ENCODE results near the gene OR51B2.
"Not testable (repeated sequence)": the region's sequence is repeated elsewhere in the genome, so short reads cannot be mapped to it uniquely, and the experiment has no call there.

The OR51B2 gene

DNA sequence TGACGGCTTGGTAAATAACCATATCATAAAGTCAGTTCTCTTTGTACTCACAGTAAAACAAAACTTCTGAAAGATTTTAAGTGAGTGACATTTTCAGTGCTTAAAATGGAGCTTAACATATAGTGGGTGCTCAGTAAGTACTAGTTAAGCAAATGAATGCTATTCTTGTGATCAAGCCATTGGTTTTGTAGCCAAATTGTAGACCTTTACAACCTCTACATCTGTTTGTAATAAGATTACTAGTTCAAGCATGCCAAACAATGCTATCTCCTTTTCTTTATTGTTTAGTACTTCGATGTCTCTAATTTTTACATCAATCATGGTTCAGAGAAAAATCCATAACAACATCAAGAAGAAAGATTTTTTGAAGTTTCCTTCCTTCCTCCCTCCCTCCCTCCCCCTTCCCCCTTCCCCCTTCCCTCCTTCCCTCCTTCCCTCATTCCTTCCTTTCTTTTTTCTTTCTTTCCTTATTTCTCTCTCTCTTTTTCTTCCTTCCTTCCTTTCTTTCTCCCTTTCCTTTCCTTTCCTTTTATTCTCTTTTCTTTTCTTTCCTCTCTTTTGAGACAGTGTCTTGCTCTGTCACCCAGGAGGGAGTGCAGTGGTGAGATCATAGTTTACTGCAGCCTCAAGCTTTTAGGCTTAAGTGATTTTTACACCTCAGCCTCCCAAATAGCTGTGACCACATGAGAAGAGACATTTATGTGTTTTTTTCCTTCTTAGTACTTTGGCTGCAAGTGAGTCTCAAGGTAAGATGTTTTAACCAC, 16.7 kb downstream of the OR51B2 start:
- no peak for DNase-seq

DNA sequence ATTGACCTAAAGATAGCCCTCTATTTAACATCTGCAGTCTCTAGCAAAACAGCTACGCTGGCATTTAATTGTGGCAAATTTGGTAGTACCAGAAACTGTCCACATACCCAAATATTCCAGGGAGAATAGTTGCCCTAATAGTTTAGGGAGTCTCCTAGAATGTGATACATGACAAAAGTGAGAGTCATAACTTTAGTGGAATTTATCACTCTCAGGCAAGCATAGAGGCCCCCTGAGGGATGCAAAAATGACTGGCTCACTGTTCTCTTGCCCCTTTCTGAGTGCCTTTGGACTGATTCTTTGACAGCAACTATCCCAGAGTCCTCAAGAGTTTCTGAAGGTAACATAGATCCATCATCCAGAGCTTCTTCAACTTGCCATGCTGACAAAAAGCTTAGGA, 20.1 kb downstream of the OR51B2 start:
- DNase-seq = no peak

DNA sequence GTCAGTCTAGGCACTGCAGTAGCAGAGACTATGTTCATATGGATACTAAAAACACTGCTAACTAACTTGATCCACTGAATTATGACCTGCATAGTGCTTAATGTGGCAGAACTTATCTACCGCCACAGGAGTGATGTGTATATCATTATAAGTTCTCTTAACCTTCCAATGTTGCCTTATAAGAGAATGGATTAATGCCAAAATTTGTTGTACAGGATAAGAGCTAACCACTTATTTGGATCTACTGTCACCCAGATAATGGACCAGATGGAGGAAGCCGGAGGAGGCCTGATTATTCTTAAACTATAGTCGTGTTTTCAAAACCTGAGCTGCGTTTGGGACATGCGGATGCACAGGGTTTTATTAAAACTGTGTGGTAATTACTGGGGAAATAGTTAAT, 20.5 kb downstream of the OR51B2 start:
- no peak for DNase-seq

DNA sequence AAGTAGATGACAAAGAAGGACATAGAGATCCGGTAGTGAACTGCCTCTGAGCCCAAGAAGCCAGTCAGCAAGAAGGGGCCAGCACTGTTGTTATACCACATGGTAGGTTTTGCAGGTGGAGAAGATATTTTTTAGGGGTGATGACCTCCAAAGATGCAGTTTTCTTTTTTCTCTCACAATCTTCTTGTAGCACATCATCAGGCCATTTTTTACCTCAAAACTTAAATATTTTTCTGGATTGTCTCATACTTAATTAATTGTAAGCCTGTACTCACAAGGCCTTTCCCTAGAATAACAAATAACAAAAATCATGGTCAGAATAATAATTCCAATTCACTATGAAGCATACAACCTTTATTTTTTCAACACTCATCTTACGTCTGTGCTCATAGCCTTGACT, 22.3 kb downstream of the OR51B2 start, which contains the start of gene OR51B4:
Gene OR51B4, minus strand, starts transcription at position 101 of the 400 bp plus-strand sequence. Its CDS starts 0 bp downstream, at position 101.
- no peak for DNase-seq

DNA sequence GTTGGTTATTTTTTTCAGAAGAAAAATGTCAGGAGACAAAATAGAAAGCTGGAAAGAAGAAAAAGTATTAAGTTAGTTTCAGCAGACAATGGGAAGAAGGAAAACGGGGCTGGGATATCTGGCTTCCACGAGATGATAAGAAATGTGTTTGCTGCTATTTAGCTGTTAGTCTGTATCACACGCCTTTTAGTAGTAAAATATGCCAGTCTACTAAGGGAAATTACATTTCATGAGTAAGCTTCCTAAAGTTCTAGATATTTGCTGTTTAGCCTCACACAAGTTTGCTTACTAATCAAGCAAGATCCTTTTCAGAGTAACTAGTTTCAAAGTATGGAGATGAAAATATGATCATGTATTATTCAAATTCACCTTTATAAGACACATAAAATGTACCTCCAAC, 23.8 kb downstream of the OR51B2 start:
- DNase-seq = no peak

DNA sequence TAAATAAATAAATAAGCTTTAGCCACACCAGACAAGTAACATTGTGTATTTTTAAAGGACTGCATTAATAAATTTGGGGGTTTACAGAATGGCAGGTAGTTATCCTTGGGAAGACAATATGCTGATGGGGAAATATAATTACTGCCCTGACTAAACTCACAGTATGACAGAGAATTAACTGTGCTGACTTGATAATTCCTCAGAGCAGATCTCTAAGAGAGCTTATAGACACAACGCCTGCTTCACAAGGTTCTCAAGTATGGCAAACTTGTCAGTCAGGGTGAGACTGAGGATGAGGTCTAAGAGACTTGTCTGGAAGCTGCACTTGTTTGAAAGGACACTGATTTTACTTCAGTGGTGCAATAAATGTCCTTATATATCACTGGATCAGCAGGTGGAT, 25.6 kb downstream of the OR51B2 start:
- DNase-seq = no peak

DNA sequence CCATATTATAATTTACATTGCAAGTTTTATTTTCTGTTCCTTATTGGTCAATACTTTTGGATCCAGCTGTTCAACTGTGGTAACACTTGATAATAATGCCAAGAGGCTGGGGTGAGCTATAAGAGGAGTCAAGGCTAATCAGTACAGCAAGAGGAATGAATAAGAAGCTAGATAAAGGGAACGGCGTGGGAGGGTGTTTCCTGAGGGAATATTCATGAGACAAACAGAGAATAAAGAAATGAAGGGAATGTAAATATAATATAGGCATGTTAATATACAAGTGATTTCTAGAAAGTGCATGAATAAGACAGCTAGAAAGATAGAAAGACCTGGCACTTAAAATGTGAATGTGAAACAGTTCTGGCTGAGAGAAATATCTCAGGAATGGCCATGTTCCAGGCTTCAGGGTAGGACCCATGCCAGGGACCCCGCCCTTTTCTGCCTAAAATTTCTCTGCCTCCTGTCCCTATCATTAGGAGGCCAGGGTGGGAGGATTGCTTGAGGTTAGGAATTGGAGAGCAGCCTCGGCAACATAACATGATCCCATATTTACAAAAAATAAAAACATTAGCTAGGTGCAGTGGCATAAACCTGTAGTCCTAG, 26.3 kb downstream of the OR51B2 start:
- no peak for DNase-seq

DNA sequence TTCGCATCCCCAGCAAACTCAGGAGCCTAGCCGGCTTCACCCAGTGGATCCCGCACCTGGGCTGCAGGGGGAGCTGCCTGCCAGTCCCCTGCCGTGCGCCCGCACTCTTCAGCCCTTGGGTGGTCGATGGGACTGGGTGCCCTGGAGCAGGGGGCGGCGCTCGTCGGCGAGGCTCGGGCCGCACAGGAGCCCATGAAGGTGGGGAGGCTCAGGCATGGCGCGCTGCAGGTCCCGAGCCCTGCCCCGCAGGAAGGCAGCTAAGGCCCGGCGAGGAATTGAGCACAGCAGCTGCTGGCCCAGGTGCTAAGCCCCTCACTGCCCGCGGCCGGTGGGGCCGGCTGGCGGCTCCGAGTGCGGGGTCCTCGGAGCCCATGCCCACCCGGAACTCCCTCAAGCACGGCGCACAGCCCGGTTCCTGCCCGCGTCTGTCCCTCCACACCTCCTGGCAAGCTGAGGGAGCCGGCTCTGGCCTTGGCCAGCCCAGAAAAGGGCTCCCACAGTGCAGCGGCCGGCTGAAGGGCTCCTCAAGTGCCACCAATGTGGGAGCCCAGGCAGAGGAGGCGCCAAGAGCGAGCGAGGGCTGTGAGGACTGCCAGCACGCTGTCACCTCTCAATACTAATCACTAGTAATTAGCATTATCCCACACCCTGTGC, 29.6 kb downstream of the OR51B2 start:
- DNase-seq = not testable (repeated sequence)

DNA sequence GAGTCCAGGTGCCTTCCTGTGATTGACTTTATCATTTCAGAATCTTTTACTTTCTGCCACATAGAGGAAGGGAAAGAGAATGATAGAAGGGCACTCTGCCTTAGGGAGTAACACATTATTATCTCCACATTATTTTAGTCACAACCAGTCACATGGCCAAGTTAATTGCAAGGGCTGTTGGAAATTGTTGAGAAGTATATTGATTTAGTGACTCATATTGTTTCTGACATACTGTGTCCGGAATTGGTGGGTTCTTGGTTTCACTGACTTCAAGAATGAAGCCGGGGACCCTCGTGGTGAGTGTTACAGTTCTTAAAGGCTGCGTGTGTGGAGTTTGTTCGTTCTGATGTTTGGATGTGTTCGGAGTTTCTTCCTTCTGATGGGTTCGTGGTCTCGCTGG, 31.1 kb downstream of the OR51B2 start:
- DNase-seq = no peak

DNA sequence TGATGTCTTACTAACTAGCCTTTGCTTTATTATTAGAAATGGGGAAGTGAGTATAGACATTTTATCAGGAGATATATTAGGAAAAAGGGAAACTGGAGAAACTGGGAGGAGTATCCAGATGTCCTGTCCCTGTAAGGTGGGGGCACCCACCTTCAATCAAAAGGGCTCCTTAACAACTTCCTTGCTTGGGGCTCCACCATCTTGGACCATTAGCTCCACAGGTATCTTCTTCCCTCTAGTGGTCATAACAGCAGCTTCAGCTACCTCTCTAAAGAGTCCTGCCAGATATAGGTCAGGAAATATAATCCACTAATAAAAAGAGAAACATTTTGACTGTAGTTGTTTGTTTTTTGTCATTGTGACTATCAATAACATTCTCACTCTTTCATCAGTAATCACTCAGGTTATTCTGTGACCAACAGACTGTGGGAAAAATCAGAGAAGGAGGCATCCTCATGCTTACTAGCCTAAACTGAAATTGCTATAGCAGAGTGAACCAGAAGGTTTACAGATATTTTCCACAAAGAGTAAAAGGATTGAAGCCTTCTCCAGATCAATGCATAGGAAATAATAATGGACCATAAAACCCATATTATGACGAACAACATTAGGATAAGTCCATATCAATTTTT, 32.8 kb downstream of the OR51B2 start:
- DNase-seq = no peak

DNA sequence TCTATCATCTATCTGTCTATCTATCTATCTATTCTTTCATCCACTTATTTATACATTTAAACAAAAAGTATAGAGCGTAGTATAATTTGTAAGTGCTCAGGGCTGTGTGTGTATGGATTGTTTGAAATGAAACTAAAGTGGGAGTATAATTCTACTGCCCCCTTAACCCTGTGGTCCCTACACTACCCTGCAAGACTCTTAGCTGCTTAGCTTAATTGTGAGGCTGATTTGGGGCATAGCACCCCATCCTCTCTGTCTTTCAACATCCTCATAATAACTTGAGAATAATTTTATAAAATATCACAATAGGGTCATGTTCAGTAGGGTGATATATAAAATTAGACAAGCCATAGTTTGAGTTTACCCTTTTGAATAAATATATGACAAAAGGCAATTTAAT, 34.0 kb downstream of the OR51B2 start:
- no peak for DNase-seq

DNA sequence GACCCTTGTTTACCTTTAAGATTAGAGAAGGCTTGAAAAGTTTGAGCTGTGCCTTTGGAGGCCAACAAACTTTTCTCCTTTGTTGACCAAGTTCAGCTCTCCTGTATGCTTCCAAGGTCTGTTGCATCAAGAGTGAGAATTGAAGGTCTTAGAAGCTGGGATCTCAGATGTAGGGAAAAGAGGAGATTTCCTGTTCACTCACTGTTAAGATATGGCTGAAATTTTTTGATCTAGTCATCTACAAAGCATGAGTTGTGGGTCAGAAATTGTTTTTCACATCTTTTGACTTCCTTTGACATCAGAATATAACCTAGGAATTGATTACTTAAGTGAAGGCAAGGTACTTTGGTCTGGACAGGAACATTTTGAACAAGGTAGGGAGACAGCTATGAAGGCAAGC, 34.4 kb downstream of the OR51B2 start:
- no peak for DNase-seq

DNA sequence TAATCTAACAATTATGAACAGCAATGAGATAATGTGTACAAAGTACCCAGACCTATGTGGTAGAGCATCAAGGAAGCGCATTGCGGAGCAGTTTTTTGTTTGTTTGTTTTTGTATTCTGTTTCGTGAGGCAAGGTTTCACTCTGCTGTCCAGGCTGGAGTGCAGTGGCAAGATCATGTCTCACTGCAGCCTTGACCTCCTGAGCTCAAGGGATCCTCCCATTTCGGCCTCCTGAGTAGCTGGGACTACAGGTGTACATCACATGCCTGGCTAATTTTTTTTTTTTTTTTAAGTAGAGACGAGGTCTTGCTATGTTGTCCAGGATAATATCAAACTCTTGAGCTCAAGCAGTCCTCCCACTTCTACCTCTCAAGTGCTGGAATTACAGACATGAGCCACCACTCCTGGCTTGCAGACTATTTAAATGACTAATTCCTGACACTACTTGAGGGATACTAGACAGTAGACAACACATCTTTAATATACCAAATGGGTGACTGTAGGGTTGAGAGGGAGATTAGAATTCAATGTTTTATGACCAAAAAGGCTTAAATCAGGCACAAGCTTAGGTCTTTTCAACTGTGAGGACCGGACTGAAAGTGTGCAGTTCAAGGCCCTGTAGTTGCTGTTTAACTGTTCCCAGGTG, 35.1 kb downstream of the OR51B2 start:
- no peak for DNase-seq

DNA sequence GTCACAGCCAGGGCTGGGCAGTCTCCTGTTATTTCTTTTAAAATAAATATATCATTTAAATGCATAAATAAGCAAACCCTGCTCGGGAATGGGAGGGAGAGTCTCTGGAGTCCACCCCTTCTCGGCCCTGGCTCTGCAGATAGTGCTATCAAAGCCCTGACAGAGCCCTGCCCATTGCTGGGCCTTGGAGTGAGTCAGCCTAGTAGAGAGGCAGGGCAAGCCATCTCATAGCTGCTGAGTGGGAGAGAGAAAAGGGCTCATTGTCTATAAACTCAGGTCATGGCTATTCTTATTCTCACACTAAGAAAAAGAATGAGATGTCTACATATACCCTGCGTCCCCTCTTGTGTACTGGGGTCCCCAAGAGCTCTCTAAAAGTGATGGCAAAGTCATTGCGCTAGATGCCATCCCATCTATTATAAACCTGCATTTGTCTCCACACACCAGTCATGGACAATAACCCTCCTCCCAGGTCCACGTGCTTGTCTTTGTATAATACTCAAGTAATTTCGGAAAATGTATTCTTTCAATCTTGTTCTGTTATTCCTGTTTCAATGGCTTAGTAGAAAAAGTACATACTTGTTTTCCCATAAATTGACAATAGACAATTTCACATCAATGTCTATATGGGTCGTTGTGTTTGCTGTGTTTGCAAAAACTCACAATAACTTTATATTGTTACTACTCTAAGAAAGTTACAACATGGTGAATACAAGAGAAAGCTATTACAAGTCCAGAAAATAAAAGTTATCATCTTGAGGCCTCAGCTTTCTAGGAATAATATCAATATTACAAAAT, 35.8 kb downstream of the OR51B2 start:
- DNase-seq = no peak

DNA sequence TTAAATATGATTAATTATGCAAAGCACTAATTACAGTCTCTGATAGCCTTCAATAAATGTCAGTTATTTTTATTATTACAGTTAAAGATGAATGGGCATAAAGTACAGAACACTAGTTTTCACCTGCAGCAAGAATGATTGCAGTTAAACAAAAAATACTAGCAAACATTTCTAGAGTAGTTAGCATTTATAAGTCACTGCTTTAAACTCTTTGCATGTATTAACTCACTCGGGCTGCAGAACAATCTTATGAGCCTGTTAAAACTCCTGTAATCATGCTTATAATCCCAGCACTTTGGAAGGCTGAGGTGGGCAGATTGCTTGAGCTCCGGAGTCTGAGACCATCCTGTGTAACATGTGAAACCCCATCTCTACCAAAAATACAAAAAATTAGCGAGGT, 37.2 kb downstream of the OR51B2 start:
- DNase-seq = no peak

DNA sequence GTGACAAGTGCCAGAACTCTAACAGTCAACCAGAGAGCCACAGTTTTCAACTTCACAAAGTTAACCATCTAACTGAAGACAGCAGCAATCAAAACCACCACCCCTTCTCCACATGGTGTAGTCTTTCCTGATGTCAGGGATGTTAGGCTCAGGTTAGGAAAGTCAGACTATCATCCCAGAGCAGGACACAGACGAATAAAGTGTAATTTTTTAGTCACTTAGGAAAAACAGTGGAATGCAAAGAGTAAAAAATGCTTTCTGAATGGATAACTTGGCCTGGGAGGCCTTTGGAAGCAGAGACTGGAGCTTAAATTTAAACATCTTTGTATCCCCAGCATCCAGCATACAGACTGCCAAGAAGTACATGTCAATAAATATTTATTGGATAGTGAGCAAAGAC, 37.7 kb downstream of the OR51B2 start:
- no peak for DNase-seq

DNA sequence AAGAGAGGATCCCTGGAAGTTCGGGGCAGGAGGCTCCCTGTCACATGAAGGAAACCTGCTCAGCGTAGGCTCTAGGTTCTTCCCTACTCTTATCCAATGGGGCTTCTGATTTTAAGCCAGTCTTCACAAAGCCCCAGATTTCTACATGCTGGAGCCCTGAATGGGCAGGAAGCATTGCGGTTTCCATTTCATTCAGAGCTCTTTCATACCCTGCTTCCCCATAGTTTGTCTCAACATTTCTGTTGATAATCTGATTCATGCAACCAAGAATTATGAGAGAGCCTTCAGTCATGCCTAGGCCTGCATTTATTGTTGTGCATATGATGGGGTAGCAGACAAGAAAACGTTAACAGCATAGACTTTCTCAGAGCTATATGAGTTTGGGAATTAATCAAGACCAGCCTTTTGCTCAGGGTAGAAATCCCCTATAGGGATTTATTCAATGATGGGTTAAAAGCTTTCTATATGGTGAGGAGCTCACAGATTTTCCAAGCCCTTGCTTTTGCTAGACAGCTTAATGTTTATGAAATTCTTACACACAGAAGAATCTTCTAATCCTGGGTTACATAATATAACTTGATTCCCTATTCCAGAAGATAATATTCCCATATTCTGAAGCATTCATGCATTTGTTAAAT, 38.3 kb downstream of the OR51B2 start:
- DNase-seq = no peak

DNA sequence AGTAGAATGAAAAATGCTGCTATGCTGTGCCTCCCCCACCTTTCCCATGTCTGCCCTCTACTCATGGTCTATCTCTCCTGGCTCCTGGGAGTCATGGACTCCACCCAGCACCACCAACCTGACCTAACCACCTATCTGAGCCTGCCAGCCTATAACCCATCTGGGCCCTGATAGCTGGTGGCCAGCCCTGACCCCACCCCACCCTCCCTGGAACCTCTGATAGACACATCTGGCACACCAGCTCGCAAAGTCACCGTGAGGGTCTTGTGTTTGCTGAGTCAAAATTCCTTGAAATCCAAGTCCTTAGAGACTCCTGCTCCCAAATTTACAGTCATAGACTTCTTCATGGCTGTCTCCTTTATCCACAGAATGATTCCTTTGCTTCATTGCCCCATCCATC, 39.5 kb downstream of the OR51B2 start:
- DNase-seq = no peak

DNA sequence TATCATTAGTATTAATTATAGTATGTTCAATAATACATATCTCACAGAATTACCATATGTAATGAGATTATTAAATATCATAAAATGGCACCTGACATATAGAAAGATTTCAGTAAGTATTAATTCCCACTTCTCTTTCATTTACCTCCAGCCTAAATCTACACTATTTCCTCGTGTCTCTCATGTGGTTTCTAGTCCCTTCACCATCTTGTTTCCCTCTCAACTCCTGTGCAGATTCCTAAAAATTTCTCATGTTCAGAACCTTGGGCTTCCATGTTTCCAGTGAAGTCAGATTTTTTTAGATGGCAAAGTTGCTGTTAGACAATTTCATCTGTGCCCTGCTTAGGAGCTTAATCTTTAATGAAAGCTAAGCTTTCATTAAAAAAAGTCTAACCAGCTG, 40.2 kb downstream of the OR51B2 start:
- DNase-seq = no peak

DNA sequence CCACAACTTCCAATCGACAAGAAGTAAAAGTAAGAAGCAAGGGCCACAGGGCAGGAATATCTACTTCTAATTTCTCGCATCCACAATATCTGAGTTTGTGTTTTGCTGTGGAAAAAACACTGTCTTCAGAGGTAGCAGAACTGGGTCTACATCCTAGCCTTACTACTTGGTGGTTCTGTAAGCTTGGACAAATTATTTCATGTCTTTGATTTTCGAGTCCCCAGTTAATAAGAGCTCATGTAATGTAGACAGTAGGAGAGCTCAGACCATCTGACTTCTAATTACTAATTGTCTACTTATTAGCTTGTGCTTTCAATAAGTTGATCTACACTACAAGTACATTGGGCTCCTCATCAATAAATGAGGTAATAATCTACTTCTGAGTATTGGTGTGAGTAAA, 41.0 kb downstream of the OR51B2 start:
- DNase-seq = no peak

DNA sequence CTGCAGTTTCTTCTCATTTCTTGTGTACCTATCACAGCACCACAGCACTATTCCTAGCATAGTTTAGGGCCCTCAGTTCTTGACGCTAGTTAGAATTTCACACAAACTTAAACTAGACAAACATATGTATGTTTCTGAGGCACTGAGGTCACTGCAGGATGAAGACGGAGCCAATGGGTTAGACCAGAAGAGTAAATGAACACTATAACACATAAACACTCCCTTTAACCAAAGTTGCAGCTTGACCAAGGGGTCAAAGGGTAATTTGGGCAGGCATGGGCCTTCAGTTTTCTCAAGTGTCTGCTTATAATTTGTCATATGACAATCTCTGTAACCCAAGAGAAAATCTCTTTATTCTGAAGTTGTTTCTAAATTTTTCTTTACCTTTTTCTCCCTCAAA, 41.5 kb downstream of the OR51B2 start:
- DNase-seq = no peak

DNA sequence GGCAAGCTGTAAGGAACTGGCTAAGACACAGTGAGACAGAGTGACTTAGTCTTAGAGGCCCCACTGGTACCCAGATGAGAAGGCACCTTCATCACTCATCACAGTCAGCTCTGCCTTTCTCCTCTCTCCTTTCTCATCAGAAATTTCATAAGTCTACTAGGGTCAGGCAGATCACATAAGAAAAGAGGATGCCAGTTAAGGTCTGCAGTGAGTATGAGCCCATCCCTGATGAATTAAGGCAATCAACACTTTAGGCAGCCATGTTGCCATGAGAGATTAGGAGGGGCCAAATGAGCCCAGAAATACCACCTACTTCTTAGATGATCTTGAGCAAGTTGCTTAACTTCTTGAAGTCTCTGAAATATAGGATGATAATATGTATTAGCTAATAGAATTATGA, 42.5 kb downstream of the OR51B2 start:
- no peak for DNase-seq
